Smooth muscle cell (in vitro differentiated cells): ENCODE data around the gene TRMT61A. TPM values are rescaled to one million over a fixed set of nuclear protein-coding genes. Genes with fewer than 3 reads are reported as not detected.

ENCODE experiments used
- DNase-seq: peaks from one replicate; lab custom pipeline; 2025; ENCODE audit not compliant: unreplicated experiment; lab: John Stamatoyannopoulos, UW
- H2AFZ ChIP-seq: fragments of 200-600 bp; sonication (generic); 2 replicates; pipeline ENCODE4 v1.6.0; 2016; ENCODE audit warnings: antibody characterized with exemption, low read depth, mild to moderate bottlenecking
- H3F3A ChIP-seq: fragments of 200-600 bp; sonication (generic); 2 replicates; pipeline ENCODE4 v1.6.0; 2017; ENCODE audit warnings: antibody characterized with exemption, low read depth
- H3K27ac ChIP-seq: fragments of 200-600 bp; sonication (generic); 2 replicates; pipeline ENCODE4 v1.5.1; 2016; ENCODE audit warnings: low read depth, mild to moderate bottlenecking
- H3K27me3 ChIP-seq: fragments of 200-600 bp; sonication (generic); 2 replicates; pipeline ENCODE4 v1.6.1; 2016; ENCODE audit warnings: low read depth, mild to moderate bottlenecking
- H3K36me3 ChIP-seq: fragments of 200-600 bp; sonication (generic); 2 replicates; pipeline ENCODE4 v1.5.1; 2016; ENCODE audit warnings: low read depth
- H3K4me1 ChIP-seq: fragments of 200-600 bp; sonication (generic); 2 replicates; pipeline ENCODE4 v1.5.1; 2016; ENCODE audit warnings: low read depth
- H3K4me2 ChIP-seq: fragments of 200-600 bp; sonication (generic); 2 replicates; pipeline ENCODE4 v1.6.0; 2016; ENCODE audit warnings: mild to moderate bottlenecking
- H3K4me3 ChIP-seq: fragments of 200-600 bp; sonication (generic); 2 replicates; pipeline ENCODE4 v1.5.1; 2016; ENCODE audit warnings: mild to moderate bottlenecking
- H3K79me2 ChIP-seq: fragments of 200-600 bp; sonication (generic); 2 replicates; pipeline ENCODE4 v1.6.0; 2016; ENCODE audit warnings: low read depth, mild to moderate bottlenecking
- H3K9ac ChIP-seq: fragments of 200-600 bp; sonication (generic); 2 replicates; pipeline ENCODE4 v1.6.0; 2016; ENCODE audit warnings: low read depth
- H3K9me3 ChIP-seq: fragments of 200-600 bp; sonication (generic); replicated peaks from 2 replicates; pipeline ENCODE4 v1.5.1; 2016; ENCODE audit warnings: low read depth
- H4K20me1 ChIP-seq: fragments of 200-600 bp; sonication (generic); 2 replicates; pipeline ENCODE4 v1.6.0; 2016; ENCODE audit warnings: low read depth
- CTCF ChIP-seq: fragments of 200-600 bp; sonication (generic); IDR thresholded peaks from 2 replicates; pipeline ENCODE4 v1.5.1; 2017; ENCODE audit warnings: borderline replicate concordance, mild to moderate bottlenecking, antibody characterized with exemption; ENCODE audit not compliant: insufficient read depth, poor library complexity, severe bottlenecking
- WGBS: methylation state at CpG from one replicate; pipeline ENCODE4 v1.1.7; 2016; ENCODE audit warnings: low lambda C conversion rate; 5-methylcytosine and 5-hydroxymethylcytosine counted together
- polyA plus RNA-seq: library from polyadenylated mRNA; unstranded; fragments of >200 nt; fragmentation: Nextera tagmentation; extraction: Ambion mirVana; gene quantifications from 2 replicates; pipeline ENCODE4 v1.2.1, GENCODE V29; 2016
- total RNA-seq: library from RNA; depleted of rRNA; stranded (reverse); fragments of >200 nt; gene quantifications from 2 replicates; pipeline ENCODE4 v1.2.3, GENCODE V29; 2014

Gene TRMT61A
- total and polyA plus RNA-seq, 2 experiments from 2014 or later, result 3.7 to 6.7 TPM

- Histone ChIP-seq H3K27me3 (no peaks in the 10 kb centered on the region), H3K4me1 (peaks cover 25% of the 10 kb centered on the region), H3K9ac (no peak overlapping the region), H3K27ac (peak overlapping the region; percentile 91), H3K4me2 (peak overlapping the region; percentile 77), H3K79me2 (no peaks in the 10 kb centered on the region), H3K4me3 (no peak overlapping the region), H3F3A (peaks cover 4% of the 10 kb centered on the region), H4K20me1 (no peaks in the 10 kb centered on the region), H2AFZ (no peak overlapping the region), H3K9me3 (no peaks in the 10 kb centered on the region), H3K36me3 (no peaks in the 10 kb centered on the region)
- no peak for DNase-seq
- 68% methylated on average over 17 of the region's 17 CpGs for WGBS
- no peak for TF ChIP-seq CTCF
These were observed 12.1 kb downstream of the TRMT61A start for GRCh38 chr14:103540821-103541708.

- TF ChIP-seq CTCF, result no peak
- no peak for DNase-seq
- H3K79me2 ChIP-seq, result no peaks in the 10 kb centered on the region
- H3K9me3 ChIP-seq, result no peaks in the 10 kb centered on the region
- peaks cover 25% of the 10 kb centered on the region for H3K4me1 ChIP-seq
- 71% methylated on average over 26 of the region's 33 CpGs for WGBS
- H4K20me1 ChIP-seq, result peaks cover 8% of the 10 kb centered on the region
- no peaks in the 10 kb centered on the region for H3K27me3 ChIP-seq
- peak overlapping the region; percentile 76 for H3K4me2 ChIP-seq
- H2AFZ ChIP-seq, result no peak overlapping the region
- H3K36me3 ChIP-seq, result no peaks in the 10 kb centered on the region
- H3K4me3 ChIP-seq, result no peak overlapping the region
- H3F3A ChIP-seq, result peaks cover 4% of the 10 kb centered on the region
- peak overlapping the region; percentile 51 for H3K9ac ChIP-seq
- peak overlapping the region; percentile 91 for H3K27ac ChIP-seq
These were observed 13.0 kb downstream of the TRMT61A start for GRCh38 chr14:103541709-103542604.

GRCh38 chr14:103542605-103543088, 13.7 kb downstream of the TRMT61A start:
- Histone ChIP-seq H3K4me3 (peak overlapping the region; percentile 5), H3K79me2 (no peaks in the 10 kb centered on the region), H3K36me3 (no peaks in the 10 kb centered on the region), H3F3A (peaks cover 4% of the 10 kb centered on the region), H3K4me1 (peaks cover 25% of the 10 kb centered on the region), H3K27me3 (no peaks in the 10 kb centered on the region), H3K9ac (peak overlapping the region; percentile 51), H3K9me3 (no peaks in the 10 kb centered on the region), H4K20me1 (peaks cover 15% of the 10 kb centered on the region), H3K4me2 (peak overlapping the region; percentile 76), H3K27ac (no peak overlapping the region), H2AFZ (no peak overlapping the region)
- WGBS, result 19% methylated on average over 17 of the region's 18 CpGs
- no peak for DNase-seq
- no peak for TF ChIP-seq CTCF
